Daoy (cell line): Measurements from ENCODE around the gene VSIR. TPM values are rescaled to one million over a fixed set of nuclear protein-coding genes. Genes with fewer than 3 reads are reported as not detected.

Experiments
- DNase-seq: peaks from one replicate; pipeline ENCODE4 v3.0.0-alpha.2; 2015; ENCODE audit warnings: low read depth
- total RNA-seq: library from RNA; depleted of rRNA; stranded (reverse); fragments of >200 nt; shearing (Covaris generic); gene quantifications from 2 replicates; pipeline ENCODE4 v1.2.3, GENCODE V29; 2014

Gene VSIR
- total RNA-seq, 1 experiment from 2014 or later = 1.5 TPM

DNA sequence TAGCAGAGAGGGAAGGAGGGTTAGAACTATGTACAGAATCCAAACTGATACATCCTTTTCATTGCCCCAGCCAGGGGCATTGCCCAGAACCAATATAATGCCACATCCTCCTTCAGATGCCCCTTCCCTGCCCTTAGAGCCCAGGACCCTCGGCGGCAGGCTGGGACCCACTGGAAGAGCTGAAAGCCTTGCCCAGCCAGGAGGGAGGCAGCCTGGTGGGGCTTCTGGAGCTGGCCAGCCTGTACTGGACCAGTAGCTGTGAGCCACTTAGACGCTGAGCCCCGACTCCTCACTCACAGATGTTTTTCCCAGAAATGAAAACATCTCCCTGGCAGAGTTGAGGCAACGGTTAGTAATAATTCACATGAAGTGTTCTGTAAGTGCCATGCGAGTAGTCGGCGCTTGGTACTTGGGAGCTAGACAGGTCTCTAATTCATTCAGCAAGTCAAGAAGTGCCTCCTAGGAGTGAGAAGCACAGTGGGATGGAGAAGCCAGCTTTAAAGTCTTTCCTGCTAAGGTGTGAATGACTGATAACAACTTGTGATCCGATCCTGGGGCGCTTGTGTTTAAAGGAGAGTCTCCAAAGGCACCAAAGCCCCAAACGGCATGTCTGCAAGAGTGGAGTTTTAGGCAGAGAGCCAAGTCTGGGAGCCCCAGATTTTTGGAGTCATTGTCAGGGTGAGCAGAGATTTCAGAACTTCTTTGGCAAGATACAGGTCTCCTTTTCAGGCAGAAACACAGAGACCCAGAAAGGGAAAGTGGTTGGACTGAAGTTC, 9.8 kb downstream of the VSIR start:
- DNase-seq = no peak

DNA sequence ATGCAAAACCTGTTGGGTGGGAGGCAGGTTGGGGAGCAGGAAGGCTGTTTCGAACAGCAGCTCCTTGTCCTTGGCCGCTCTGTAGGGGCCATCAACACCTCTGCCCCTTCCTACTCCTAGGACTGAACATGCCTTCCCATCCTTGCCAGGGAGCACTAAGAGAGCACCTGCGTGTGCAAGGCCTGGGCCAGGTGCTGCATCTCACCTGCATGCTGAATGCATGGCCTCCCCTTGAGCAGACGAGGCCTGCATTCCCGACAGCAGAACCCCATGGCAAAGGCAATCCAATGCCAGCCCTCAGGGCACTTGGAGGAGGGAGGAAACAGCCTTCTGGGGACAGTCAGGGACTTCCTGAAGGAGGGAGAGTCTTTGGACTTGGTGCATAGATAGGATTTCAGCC, 11.0 kb downstream of the VSIR start:
- DNase-seq = no peak

- DNase-seq = no peak
Observed at GRCh38 chr10:71761541-71762113, 11.7 kb downstream of the VSIR start.

DNA sequence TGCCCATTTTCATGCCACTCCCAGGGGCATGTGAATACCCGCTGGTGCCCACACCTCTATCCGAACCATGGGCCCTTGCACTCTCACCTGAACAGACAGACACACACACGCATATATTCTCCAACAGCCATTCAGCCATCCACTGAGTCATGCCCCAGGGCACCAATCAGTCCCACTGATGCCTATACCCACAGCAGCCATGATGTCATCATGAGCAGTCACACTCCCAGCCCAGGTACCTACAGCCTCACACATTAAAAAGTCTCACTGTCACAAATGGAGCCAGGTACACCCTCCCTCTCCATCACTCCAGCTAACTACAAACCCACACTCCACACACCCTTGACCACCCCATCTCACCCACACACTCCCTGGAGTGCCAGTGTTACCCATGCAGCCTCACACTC, 12.2 kb downstream of the VSIR start:
- DNase-seq = no peak

- DNase-seq = no peak
Observed at GRCh38 chr10:71757399-71757922, 15.9 kb downstream of the VSIR start.

- DNase-seq = no peak
Observed at GRCh38 chr10:71756311-71757191, 16.8 kb downstream of the VSIR start.

- DNase-seq = no peak
Observed at GRCh38 chr10:71755179-71755879, 18.0 kb downstream of the VSIR start.

- no peak for DNase-seq
Observed at GRCh38 chr10:71754562-71754961, 18.8 kb downstream of the VSIR start.

DNA sequence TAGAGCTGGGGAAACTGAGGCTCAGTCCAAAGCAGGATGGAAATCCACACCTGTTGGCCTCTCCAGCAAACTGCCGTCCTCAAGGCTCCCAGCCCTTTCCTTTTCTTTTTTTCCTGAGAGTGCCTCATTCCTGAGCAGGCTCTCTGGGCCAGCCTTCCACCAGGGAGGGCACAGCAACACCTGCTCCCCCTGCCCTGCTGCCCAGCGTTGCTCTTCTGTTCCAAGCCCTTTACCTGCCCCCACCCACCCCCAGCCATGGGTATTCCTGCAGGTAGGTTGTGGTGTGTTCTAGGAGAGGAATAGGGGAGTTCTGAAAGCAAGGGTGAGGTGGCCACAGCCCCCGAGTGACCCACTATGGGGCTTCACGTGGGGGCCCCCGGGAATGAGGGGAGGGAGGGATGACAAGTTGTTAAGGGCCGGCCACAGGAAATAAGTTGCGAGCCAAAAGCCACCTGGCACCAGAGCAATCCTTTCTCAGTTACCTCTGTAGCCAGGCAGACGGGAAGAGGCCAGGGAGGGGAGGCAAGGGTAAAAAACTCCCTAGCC, 19.3 kb downstream of the VSIR start:
- DNase-seq = no peak

DNA sequence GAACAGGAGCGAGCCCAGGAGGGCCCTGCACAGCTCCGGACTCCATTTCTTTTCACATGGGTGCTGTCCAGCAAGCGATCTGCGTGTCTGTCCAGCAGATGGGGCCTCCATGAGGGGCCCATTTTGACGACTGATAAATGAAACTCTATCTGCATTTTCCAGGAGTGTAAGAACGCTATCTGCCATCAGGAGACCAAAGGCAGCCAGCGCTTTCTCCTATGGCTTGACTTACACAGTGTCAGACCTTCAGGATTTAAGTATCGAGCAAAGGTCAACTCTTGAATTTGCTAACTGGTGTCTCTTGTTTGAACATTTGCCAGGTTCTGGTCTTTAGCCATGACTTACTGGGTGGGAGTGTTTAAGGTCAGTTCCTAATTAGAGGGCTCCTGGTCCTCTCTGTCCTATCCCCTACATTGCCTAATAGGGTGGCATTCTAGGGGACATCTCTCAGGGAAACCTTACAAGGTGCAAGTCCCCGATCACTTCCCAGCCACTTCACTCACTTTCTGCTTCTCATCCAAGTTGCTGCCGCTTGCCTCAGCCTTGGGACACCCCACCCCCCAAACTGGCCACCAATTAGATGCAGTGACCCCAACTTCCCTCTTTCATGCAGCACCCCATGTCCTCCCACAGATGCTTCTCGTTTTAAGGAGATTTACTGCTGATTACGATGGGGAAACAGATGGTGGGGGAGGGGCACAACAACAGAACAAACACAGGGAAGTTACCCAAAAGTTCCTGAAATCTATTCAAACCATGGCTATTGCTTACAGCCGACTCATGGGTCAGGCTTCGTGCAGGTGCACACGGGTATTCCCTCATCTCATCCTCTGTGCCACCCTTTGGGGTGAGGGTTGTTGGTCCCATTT, 20.0 kb downstream of the VSIR start:
- no peak for DNase-seq

DNA sequence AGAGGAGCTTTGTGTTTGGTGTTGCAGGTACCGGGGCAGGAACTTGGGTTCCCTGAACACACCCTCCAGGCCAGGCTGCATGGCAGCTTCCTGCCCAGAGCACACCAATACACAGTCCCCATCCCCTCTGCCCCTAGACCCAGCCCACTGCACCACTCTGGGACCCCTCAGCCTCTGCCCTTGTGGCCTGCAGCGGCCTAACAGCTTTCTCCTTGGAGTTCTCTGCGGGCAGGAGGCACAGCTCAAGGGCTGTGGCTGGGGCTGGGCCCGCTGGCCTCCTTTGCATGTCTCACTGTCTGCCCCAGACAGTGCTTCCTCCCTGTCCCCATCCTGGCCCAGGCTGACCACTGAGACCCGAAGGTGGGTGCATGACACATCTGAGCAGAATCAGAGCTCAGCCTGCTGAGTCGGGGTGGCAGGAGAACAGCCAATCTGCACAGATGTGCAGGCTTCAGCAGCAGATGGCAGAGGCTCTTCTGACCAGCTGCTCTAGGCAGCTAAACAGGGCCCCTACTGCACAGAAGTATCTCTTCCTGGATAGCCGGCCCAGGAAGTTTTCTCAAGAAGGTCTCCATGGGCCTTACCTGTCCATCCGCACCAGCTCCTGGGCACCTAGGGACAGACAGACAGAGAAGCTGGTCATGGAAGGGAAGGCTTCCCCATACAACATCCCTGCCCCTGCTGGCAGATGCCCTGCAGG, 20.8 kb downstream of the VSIR start:
- DNase-seq = no peak

DNA sequence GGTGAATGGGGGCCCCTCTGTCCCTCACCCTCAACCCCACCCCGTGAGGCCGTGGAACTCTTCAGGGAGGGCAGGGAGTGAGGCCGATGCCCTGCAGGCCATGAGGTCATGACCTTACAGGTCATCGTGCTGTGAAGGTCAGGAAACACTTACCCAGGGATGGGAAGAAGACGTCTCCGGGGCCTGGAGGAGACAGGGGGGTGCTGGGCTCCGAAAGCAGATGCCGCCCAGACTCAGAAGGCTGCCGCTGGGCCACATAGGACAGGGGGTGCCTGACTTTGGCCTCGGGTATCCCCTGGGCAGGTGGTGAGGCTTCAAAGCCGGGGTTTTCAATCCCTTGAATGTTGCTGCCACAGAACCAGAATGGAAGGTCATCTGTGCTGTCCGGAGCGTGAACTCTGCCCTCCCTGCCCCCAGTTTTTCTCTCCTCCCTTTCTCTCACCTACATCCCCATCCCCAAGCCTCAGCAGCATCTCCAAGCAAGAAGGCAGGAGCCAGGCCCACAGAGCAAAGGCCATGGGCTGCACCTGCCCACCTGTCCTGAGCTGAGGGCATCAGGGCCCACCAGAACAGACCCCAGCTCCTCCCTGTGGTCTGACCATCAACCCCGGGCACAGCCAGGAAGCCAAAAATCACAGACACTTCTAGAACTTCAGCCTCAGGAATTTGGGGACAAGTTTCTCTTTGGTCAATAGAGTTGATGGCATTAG, 21.6 kb downstream of the VSIR start:
- no peak for DNase-seq

GRCh38 chr10:71750986-71751385, 22.3 kb downstream of the VSIR start:
- no peak for DNase-seq

GRCh38 chr10:71750124-71750841, 23.0 kb downstream of the VSIR start:
- no peak for DNase-seq

DNA sequence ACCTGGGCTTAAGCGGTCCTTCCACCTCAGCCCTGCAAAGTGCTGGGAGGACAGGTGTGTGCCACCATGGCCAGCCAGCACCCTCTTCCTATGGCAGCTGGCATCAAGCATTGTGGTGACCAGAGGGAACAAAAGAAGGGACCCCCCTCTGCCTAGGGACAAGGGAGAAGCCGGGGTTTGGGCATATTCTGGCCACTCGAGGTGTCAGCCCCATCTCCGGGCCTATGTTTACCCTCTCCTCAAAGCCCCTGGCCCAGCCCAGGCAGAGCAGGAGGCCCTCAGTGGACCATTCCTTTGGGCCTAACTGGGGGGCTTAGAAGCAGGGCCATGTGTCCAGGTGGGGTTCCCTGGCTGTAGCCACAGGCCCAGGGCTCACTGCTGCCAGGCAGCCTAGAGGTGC, 23.9 kb downstream of the VSIR start:
- no peak for DNase-seq

DNA sequence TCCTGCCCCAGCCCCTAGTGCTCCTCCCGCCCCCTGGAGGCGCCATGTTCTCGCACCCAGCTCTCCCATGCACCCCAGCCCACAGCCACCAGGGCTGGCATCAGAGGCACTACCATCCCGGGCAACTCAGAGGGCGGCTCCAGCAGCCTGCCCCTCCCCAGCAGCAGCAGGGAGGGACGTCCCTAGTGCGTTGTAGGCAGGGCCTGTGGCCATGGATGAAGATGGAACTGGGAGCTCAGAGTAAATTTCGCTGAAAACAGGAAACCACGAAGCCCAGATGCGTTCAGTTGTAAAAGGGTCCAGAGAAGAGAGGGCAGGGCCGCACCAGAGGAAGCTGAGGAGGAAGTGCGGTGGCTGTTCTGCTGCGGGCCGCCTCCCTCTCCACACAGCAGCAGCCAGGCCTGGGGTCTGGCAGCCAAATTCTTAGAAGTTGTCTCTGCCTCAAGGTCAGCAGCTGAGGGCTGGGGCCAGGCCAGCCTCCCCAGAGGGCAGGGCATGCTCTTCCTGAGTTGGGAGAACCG, 24.6 kb downstream of the VSIR start:
- no peak for DNase-seq

- DNase-seq = no peak
Observed at GRCh38 chr10:71747551-71748523, 25.5 kb downstream of the VSIR start.
